Smooth muscle cell (in vitro differentiated cells): ENCODE results near the gene CANT1. TPM values are rescaled to one million over a fixed set of nuclear protein-coding genes. Genes with fewer than 3 reads are reported as not detected.

Experiments used
- DNase-seq: peaks from one replicate; lab custom pipeline; 2025; ENCODE audit not compliant: unreplicated experiment; lab: John Stamatoyannopoulos, UW
- H2AFZ ChIP-seq: fragments of 200-600 bp; sonication (generic); 2 replicates; pipeline ENCODE4 v1.6.0; 2016; ENCODE audit warnings: antibody characterized with exemption, low read depth, mild to moderate bottlenecking
- H3F3A ChIP-seq: fragments of 200-600 bp; sonication (generic); 2 replicates; pipeline ENCODE4 v1.6.0; 2017; ENCODE audit warnings: antibody characterized with exemption, low read depth
- H3K27ac ChIP-seq: fragments of 200-600 bp; sonication (generic); 2 replicates; pipeline ENCODE4 v1.5.1; 2016; ENCODE audit warnings: low read depth, mild to moderate bottlenecking
- H3K27me3 ChIP-seq: fragments of 200-600 bp; sonication (generic); 2 replicates; pipeline ENCODE4 v1.6.1; 2016; ENCODE audit warnings: low read depth, mild to moderate bottlenecking
- H3K36me3 ChIP-seq: fragments of 200-600 bp; sonication (generic); 2 replicates; pipeline ENCODE4 v1.5.1; 2016; ENCODE audit warnings: low read depth
- H3K4me1 ChIP-seq: fragments of 200-600 bp; sonication (generic); 2 replicates; pipeline ENCODE4 v1.5.1; 2016; ENCODE audit warnings: low read depth
- H3K4me2 ChIP-seq: fragments of 200-600 bp; sonication (generic); 2 replicates; pipeline ENCODE4 v1.6.0; 2016; ENCODE audit warnings: mild to moderate bottlenecking
- H3K4me3 ChIP-seq: fragments of 200-600 bp; sonication (generic); 2 replicates; pipeline ENCODE4 v1.5.1; 2016; ENCODE audit warnings: mild to moderate bottlenecking
- H3K79me2 ChIP-seq: fragments of 200-600 bp; sonication (generic); 2 replicates; pipeline ENCODE4 v1.6.0; 2016; ENCODE audit warnings: low read depth, mild to moderate bottlenecking
- H3K9ac ChIP-seq: fragments of 200-600 bp; sonication (generic); 2 replicates; pipeline ENCODE4 v1.6.0; 2016; ENCODE audit warnings: low read depth
- H3K9me3 ChIP-seq: fragments of 200-600 bp; sonication (generic); replicated peaks from 2 replicates; pipeline ENCODE4 v1.5.1; 2016; ENCODE audit warnings: low read depth
- H4K20me1 ChIP-seq: fragments of 200-600 bp; sonication (generic); 2 replicates; pipeline ENCODE4 v1.6.0; 2016; ENCODE audit warnings: low read depth
- whole genome bisulfite sequencing: methylation state at CpG from one replicate; pipeline ENCODE4 v1.1.7; 2016; ENCODE audit warnings: low lambda C conversion rate; 5-methylcytosine and 5-hydroxymethylcytosine counted together
- polyA plus RNA-seq: library from polyadenylated mRNA; unstranded; fragments of >200 nt; fragmentation: Nextera tagmentation; extraction: Ambion mirVana; gene quantifications from 2 replicates; pipeline ENCODE4 v1.2.1, GENCODE V29; 2016
- total RNA-seq: library from RNA; depleted of rRNA; stranded (reverse); fragments of >200 nt; gene quantifications from 2 replicates; pipeline ENCODE4 v1.2.3, GENCODE V29; 2014
- TF ChIP-seq, protein P1 (sequence below): fragments of 200-600 bp; sonication (generic); IDR thresholded peaks from 2 replicates; pipeline ENCODE4 v1.5.1; 2017; ENCODE audit warnings: borderline replicate concordance, mild to moderate bottlenecking, antibody characterized with exemption; ENCODE audit not compliant: insufficient read depth, poor library complexity, severe bottlenecking

The CANT1 gene
- total and polyA plus RNA-seq, 2 experiments from 2014 or later: 38.3 to 42.1 TPM

DNA sequence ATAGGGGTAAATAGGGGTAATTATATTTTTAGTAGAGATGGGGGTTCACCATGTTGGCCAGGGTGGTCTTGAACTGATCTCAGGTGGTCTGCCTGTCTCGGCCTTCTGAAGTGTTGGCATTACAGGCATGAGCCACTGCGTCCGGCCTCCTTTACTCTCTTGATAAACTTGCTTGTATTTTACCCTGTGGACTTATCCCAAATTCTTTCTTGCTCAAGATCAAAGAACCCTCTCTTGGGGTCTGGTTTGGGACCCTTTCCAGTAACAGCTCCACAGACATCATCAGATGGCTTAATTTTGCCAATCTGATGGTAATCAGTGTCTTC is 8.8 kb upstream of the CANT1 start:
- Histone ChIP-seq H2AFZ (no peak overlapping the region), H3F3A (no peaks in the 10 kb centered on the region), H3K79me2 (no peaks in the 10 kb centered on the region), H3K27me3 (no peaks in the 10 kb centered on the region), H3K4me2 (no peak overlapping the region), H4K20me1 (no peaks in the 10 kb centered on the region), H3K9ac (no peak overlapping the region), H3K27ac (no peak overlapping the region), H3K9me3 (no peaks in the 10 kb centered on the region), H3K4me3 (no peak overlapping the region), H3K36me3 (no peaks in the 10 kb centered on the region), H3K4me1 (peaks cover 2% of the 10 kb centered on the region)
- DNase-seq: no peak
- TF ChIP-seq, protein P1, sequence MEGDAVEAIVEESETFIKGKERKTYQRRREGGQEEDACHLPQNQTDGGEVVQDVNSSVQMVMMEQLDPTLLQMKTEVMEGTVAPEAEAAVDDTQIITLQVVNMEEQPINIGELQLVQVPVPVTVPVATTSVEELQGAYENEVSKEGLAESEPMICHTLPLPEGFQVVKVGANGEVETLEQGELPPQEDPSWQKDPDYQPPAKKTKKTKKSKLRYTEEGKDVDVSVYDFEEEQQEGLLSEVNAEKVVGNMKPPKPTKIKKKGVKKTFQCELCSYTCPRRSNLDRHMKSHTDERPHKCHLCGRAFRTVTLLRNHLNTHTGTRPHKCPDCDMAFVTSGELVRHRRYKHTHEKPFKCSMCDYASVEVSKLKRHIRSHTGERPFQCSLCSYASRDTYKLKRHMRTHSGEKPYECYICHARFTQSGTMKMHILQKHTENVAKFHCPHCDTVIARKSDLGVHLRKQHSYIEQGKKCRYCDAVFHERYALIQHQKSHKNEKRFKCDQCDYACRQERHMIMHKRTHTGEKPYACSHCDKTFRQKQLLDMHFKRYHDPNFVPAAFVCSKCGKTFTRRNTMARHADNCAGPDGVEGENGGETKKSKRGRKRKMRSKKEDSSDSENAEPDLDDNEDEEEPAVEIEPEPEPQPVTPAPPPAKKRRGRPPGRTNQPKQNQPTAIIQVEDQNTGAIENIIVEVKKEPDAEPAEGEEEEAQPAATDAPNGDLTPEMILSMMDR: no peak
- WGBS: 100% methylated on average over 3 of the region's 3 CpGs

DNA sequence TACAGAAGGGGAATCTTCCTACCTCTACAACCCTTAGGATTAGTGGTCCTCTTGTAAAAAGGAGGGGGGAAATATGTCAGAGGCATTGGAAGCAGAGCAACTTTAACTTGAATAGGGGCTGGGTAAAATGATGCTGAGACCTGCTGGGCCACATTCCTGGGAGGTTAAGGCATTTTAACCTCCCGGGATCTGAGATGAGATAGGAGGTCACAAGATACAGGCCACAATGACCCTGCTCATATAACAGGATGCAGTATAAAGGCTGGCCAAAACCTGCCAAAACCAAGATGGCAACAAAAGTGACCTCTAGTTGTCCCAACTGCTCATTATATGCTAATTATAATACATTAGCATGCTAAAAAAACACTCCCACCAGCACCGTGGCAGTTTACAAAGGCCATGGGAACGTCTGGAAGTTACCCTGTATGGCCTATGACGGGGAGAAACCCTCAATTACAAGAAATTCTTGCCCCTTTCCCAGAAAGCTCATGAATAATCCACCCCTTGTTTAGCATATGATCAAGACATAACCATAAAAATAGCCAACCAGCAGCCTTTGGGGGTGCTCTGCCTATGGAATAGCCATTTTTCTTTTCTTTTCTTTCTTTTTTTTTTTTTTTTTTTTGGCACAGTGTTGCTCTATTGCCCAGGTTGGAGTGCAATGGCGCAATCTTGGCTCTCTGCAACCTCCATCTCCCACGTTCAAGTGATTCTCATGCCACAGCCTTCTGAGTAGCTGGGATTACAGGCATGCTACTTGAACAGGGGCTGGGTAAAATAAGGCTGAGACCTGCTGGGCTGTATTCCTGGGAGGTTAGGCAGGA is 8.2 kb upstream of the CANT1 start:
- no peak for DNase-seq
- H2AFZ ChIP-seq: no peak overlapping the region
- H4K20me1 ChIP-seq: no peaks in the 10 kb centered on the region
- TF ChIP-seq, protein P1: no peak
- H3K9ac ChIP-seq: no peak overlapping the region
- H3K79me2 ChIP-seq: no peaks in the 10 kb centered on the region
- no peaks in the 10 kb centered on the region for H3K4me1 ChIP-seq
- no peak overlapping the region for H3K4me3 ChIP-seq
- WGBS: 56% methylated on average over 6 of the region's 6 CpGs
- no peaks in the 10 kb centered on the region for H3K36me3 ChIP-seq
- peak overlapping the region; percentile 7 for H3K27ac ChIP-seq
- H3K27me3 ChIP-seq: no peaks in the 10 kb centered on the region
- no peaks in the 10 kb centered on the region for H3F3A ChIP-seq
- H3K4me2 ChIP-seq: no peak overlapping the region
- H3K9me3 ChIP-seq: no peaks in the 10 kb centered on the region

DNA sequence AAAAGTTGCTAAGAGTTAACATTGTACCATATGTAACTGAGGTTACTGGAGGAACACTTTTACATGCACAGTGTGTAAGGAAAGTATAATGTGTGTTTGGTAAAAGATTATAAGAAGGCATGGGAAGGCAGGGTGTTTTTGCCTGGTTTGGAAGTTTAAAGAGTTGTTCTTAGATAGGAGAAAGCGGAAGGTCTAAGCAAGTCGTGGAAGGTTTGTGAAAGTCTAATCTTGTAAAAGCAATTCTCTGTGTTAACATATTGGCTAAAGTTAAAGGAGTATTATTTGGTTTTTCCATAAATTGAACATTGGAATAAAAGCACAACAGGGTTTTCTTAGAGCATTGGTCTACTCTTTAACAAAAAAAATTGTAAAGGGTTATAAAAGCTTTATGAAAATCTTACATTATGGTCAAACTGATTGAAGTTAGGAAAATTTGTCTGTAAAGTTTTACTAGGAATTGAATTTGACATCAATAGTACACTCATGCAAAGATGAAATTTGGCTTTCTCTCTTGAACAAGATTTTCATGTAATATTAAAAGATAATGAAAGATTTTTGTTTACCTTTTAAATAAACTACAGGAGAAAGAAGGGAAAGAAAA is 4.7 kb upstream of the CANT1 start:
- no peak for DNase-seq
- H3K4me3 ChIP-seq: no peak overlapping the region
- TF ChIP-seq, protein P1: no peak
- no peaks in the 10 kb centered on the region for H3K4me1 ChIP-seq
- no peak overlapping the region for H3K9ac ChIP-seq
- H4K20me1 ChIP-seq: no peaks in the 10 kb centered on the region
- no peak overlapping the region for H2AFZ ChIP-seq
- H3K9me3 ChIP-seq: no peaks in the 10 kb centered on the region
- H3K27ac ChIP-seq: no peak overlapping the region
- H3F3A ChIP-seq: no peaks in the 10 kb centered on the region
- H3K79me2 ChIP-seq: peaks cover 2% of the 10 kb centered on the region
- H3K4me2 ChIP-seq: no peak overlapping the region
- 71% methylated on average over 2 of the region's 2 CpGs for WGBS
- no peaks in the 10 kb centered on the region for H3K27me3 ChIP-seq
- H3K36me3 ChIP-seq: no peaks in the 10 kb centered on the region
